ENCODE data around the gene CACNA2D3.

CACNA2D3 gene

DNA sequence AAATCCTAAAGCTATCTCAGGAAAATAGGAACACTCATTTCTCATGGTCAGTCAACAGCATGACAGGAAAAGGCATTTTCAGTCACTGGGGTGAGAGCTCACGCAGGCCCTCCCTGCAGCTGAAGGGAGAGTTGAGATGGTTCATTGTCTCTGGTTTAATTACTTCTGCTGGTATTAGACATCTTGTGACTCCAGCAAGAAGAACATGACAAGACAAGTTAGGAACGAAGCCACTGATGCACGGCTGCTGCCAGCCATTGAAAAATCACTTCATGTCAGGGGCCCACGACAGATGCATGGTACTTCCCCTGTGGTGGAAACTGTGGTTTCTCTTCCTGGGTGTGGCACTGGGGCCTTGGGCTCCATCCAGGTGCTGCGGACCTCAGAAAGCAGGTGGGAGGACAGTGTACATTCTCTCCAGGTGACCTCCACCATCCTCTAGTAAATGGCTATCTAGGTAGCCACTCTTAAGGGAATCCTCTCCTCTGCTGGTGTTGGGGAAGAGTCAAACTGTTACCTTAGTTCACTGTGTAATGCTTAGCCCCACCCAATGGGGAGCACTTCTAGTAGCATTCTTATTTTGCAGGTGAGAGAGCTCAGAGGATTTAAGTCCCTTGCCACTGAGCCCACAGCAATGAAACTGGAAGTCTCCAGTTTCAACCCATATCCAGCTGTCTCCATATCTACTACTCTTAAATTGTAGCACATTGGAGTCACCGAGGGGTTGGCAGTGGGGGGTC, 531.3 kb downstream of the CACNA2D3 start:
- no peak for DNase-seq

DNA sequence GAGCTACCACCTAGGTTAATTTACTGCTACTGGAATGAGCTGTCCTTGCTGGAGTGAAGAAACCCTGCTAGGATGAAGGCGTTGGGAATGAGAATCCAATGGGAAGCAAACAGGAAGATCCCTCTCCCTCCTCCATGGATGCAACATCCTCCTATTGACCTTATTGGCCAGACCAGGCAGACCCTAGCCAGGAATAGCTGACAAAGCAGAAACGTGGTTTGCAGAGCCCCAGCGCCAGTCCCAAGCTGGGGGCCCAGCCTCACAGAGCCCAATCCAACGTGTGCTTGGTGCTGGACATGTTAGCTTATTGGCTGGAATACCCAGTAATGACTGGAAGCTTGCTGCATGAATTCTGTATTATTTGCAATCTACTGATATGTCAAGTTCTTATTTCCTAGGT, 532.4 kb downstream of the CACNA2D3 start:
- no peak for DNase-seq

DNA sequence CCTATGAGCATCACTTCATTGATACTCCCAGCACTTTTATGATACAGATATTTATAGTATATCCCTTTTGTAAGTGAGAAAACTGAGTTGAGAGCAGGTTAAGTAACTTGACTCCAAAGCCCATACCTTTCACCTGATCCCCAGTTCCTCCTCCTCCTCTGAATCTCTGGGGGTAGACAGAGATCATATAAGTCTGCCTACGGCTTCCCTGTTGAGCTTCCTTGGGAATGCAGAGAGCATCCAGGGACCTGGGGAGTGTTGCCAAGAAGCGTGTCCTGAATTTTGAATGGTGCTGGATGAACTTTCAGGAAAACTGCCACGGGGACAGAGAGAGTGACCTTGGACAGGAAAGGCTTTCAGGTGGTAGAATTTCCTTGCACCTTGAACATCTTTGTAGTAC, 537.0 kb downstream of the CACNA2D3 start:
- no peak for DNase-seq

DNA sequence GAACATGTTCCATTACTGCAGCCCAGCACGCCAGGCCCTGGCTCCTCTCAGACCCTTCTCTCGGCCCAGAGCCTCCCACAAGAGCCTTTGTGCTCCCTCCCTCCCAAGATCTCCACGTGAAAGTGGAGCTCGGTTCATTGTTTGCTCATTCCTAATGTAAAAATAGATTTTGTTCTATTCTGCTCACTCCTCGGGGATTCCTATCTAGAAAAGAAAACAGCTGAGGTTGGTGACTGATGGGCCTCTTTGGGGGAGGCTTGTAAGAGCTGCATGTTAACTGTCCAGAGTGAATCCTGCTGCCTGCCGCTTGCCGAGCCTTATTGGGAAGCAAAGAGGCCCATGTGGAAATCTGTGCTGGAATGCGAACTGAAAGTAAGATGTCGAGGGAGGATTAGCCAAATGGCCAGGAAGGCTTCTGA, 538.4 kb downstream of the CACNA2D3 start:
- no peak for DNase-seq

- DNase-seq: no peak
These were observed 538.8 kb downstream of the CACNA2D3 start for GRCh38 chr3:54661151-54661550.

DNA sequence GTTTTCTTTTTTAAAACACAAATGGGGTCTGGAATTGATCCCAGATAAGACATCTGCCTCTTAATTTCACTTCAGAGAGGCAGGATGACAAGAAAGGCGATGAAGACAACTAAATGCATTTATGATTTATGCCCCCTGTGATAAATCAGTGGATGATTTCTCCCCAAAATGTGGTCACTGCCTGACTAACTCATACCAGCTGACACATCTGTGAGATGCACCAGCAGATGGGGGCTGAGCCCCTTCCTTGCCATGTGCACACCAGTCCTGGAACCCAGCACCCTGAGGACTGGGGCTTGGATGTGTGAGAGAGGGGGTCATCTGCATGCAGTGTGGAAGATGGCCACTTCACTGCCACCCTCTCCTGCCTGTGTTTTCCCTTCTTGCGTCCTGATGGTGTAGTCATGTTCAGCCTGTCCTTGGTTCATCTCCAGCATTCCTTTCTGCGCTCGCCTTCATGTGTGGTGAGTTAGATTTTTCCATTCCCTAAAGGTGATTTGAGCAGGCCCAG, 541.2 kb downstream of the CACNA2D3 start:
- DNase-seq: no peak

- DNase-seq: no peak
These were observed 542.8 kb downstream of the CACNA2D3 start for GRCh38 chr3:54665016-54665600.

DNA sequence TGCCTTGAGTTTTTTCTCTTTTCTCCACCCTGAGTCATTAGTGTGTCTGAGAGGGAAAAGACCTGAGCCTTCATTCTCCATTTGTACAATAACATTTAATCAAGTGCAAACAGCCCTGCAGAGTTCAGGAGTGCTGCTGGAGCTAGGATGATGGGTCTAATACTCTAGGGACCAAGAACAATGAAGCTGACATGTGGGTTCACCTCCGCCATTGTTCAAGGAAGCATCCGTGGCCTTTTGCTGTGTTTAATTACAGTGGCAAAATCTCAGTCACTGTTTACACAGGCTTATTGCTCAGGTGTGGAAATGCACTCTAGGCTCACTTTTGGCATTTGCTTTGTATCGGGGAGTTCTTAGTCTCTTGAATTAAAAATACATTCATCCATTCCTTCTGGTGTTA, 545.9 kb downstream of the CACNA2D3 start:
- no peak for DNase-seq

GRCh38 chr3:54670201-54671000, 548.0 kb downstream of the CACNA2D3 start:
- DNase-seq: no peak

DNA sequence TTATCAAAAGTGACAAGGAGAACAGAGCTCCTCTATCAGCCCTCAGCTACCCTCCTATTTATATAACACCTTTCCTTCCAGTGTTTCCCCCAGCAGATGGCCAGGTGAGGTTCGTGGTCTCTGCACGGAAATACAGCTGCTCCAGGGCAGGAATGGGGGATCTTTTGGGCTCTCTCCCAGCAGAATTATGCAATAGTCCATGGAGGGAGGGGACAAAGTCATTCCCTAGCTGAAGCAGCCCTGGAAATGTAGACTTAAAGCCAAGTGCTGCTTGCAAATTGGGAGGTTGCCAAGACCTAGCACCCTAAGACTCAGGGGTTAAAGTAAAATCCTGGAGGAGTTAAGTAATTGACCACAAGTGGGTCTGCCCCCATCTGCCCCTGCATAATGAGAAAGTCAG, 549.2 kb downstream of the CACNA2D3 start:
- DNase-seq: no peak

- no peak for DNase-seq
These were observed 553.7 kb downstream of the CACNA2D3 start for GRCh38 chr3:54676087-54676486.

GRCh38 chr3:54681706-54682105, 559.4 kb downstream of the CACNA2D3 start:
- no peak for DNase-seq

GRCh38 chr3:54685213-54685612, 562.9 kb downstream of the CACNA2D3 start:
- no peak for DNase-seq

- no peak for DNase-seq
These were observed 569.0 kb downstream of the CACNA2D3 start for GRCh38 chr3:54691289-54691771.

DNA sequence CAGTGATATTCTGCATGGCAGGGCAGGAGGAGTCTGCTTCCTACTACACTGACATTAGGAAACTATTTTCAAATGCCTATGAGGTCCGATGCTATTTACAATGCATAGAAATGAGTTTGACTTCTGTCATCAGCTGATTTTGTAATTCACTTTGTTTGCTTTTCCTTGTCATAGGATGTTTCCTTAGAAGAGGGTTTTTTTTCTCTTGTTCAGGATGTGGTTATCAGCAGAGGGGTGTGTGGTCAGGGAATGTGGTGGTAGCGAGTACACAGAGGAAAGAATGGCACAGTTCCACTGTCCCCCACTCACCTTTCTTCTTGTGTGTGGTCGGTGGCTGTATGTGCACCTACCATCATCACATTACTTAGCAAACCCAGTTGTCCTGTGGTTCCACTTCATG, 574.0 kb downstream of the CACNA2D3 start:
- DNase-seq: no peak

DNA sequence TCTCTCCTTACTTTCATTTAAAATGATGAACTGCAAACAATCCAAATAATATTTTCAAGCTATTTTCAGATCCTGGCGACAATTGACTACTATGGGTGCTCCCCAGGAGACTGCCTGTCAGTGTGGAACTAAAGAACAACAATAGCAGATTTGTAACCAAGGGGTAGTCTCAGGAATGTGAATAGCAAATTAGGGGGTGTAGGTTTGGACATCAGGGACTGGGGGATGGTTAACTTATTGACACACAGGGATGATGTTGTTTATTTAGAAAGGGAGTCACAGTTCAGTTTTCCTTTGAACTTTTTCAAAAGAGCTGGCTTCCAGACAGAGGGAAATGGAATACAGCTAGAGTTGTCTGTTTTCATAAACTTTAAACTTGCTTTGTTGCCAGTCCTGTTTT, 575.7 kb downstream of the CACNA2D3 start:
- DNase-seq: no peak

DNA sequence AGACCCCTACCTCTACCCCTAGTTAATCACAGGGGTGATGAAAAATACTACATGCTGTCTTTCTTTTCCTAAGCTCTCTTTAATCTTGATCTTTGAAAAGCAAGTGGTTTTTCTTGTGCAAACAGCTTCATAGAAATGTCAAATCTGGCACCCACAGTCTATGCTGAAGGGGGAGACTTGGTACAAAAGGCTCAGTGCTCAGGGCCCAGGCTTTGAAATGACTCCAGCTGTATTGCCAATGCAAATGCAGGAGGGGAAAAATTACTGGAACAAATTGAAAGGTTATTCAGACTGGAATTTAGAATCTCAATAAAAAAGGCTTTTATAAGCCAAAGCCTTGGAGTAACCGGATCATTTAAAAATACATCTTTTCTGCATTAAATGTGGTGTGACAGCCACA, 581.6 kb downstream of the CACNA2D3 start:
- DNase-seq: no peak

DNA sequence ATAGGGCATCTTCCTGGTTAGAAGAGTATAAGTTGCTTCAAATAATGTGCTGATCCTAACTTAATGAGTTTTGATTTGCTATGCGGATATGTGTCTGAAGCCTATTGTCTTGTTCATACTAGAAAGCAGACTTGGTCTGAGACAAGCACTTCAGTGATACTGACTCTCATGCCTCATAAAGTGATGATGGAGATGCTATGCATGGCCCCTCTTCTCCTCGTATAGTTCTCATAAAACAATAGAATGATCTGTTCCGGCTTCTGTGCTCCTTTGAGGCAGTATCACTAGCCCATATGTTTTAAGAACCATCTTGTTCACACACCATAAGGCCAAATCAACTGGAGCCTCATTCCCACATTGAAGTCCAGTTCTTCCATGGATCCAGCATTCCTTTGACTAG, 583.4 kb downstream of the CACNA2D3 start:
- no peak for DNase-seq

DNA sequence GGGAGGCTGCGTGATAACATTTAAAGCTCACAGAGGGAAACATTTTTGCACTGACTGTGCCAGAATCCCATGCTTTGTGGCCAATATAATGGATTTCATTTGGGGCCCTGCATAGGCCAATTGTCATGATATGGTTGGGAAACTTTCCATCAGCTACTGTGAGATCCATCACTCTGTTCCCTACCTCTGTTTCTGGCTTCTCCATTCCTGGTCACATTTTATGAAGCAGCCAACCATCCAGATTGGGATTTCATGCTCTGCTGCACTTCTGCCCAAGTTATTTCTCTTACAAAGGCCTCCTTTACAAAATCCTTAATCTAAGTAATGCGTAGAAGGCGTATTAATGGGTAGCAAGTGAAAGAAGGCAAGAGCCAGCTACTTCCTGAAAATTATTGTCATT, 584.4 kb downstream of the CACNA2D3 start:
- DNase-seq: no peak

DNA sequence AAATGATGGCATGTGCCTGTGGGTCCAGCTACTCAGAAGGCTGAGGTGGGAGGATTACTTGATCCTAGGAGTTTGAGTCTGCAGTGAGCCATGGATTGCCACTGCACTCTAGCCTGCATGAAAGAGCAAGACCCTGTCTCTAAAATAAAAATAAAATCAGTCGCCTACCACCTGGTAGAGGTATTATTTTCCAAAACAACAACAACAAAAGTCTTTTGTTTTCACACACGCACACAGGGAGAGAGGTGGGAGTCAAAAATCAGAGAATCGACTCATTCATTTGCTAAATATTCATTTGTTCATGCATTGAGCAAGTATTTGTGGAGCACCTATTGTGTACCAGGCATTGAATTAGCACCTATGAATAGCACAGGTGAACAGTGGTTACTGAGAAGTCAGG, 587.4 kb downstream of the CACNA2D3 start:
- DNase-seq: no peak

GRCh38 chr3:54710954-54711353, 588.6 kb downstream of the CACNA2D3 start:
- DNase-seq: no peak

DNA sequence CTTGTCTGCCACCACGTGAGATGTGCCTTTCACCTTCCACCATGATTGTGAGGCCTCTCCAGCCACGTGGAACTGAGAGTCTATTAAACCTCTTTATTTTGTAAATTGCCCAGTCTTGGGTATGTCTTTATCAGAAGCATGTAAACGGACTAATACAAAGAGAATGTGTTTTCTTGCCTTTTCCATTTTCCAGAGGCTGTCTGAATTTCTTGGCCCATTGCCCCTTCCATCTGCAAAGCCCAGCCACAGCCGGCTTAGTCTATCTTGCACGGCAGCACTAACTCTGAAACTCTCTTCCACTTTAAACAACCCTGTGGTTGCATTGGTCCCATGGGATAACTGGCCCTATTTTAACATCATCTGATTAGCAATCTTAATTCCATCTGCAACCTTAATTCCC, 590.2 kb downstream of the CACNA2D3 start:
- DNase-seq: no peak

DNA sequence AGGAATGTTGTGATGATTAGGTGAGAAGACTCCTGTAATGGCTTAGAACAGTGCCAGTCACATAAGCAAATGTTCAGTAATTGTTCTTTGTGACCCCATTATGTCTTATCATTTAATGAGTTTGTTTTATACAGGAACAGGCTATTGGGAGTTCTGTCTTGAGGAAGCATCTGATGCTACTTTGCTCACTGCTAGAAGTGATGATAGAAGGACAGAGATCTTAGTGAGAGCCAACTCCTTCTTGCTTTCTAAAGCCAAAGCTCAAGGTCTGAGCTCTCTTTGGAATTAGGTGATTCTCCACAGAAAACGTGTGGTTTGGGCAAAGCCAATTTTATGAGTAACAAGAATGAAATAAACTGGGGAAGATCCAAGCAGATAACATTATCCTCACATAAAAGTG, 590.7 kb downstream of the CACNA2D3 start:
- DNase-seq: no peak

- no peak for DNase-seq
These were observed 591.1 kb downstream of the CACNA2D3 start for GRCh38 chr3:54713455-54713854.
